Left ventricle myocardium superior (tissue), 1 donor: ENCODE data around the gene HSPA6. TPM values are rescaled to one million over a fixed set of nuclear protein-coding genes. Genes with fewer than 3 reads are reported as not detected.
"Not testable (repeated sequence)": the region's sequence is repeated elsewhere in the genome, so short reads cannot be mapped to it uniquely, and the experiment has no call there.

Experiments used
- ATAC-seq: fragments of 200-7000 bp; cut with Tn5 transposase; one replicate; pipeline ENCODE4 v1.9.1; 2020; ENCODE audit warnings: mild to moderate bottlenecking, moderate library complexity
- DNase-seq: peaks from one replicate; pipeline ENCODE4 v3.0.0-alpha.2; 2020
- intact Hi-C: fragments of 100-400 bp; cut with micrococcal nuclease; formaldehyde crosslinking; loops from one replicate; pipeline ENCODE4 v1.11.0; 2022
- total RNA-seq: library from RNA; stranded (reverse); fragmentation: NEBNext Ultra II Directional; extraction: Animal tissue kit (Norgen Biotek cat#: 25700); gene quantifications from one replicate; pipeline ENCODE4 v1.2.1, GENCODE V29; 2021
- donor health status: DM: no; HTN: yes; CAD: no; lungs with severe emphysema.

The HSPA6 gene
- total RNA-seq, 1 donor from 2014 or later: 1.1 TPM

GRCh38 chr1:161529463-161530104 is 5.2 kb downstream of the HSPA6 start:
- DNase-seq, ATAC-seq, intact Hi-C loops: not testable (repeated sequence)

- intact Hi-C loops: not testable (repeated sequence)
- DNase-seq (peak; percentile 68), ATAC-seq (peak; percentile 83)
Measured at GRCh38 chr1:161530158-161530557, 5.8 kb downstream of the HSPA6 start.

GRCh38 chr1:161530671-161531641 is 6.6 kb downstream of the HSPA6 start:
- intact Hi-C loops: not testable (repeated sequence)
- DNase-seq (peak; percentile 87), ATAC-seq (peak; percentile 84)

DNA sequence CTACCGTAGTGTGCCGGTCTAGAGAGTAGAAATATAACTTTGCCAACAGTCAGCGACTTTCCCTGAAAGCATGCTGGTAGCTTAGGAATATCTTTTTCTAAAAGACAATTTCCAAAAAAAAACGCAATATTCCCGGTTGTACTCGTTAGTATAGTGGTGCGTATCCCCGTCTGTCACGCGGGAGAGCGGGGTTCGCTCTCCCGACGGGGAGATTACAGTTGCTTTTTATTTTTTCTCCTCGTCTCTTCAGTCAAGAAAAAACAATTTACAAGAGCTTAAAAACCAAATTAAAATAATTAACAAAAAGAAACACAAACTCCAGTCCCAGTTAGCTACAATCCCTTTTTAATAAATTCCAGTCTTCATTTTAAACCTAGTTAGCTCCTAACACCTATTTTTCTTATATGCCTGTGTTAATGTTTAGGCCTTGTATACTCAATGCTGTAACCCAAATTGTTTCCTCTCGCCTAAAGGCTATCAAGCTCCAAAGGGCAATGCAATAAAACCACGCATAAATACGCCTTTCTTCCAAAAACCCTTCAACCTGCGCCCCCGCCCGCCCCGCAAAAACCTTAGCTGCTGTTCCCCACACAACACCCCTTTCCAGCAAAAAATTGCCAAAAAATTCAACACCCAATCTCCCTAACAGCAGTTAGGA is 7.8 kb downstream of the HSPA6 start:
- DNase-seq (no peak), ATAC-seq (no peak)
- intact Hi-C loops: no loop called here

- intact Hi-C loops: not testable (repeated sequence)
Measured at GRCh38 chr1:161532644-161533567, 8.6 kb downstream of the HSPA6 start.

DNA sequence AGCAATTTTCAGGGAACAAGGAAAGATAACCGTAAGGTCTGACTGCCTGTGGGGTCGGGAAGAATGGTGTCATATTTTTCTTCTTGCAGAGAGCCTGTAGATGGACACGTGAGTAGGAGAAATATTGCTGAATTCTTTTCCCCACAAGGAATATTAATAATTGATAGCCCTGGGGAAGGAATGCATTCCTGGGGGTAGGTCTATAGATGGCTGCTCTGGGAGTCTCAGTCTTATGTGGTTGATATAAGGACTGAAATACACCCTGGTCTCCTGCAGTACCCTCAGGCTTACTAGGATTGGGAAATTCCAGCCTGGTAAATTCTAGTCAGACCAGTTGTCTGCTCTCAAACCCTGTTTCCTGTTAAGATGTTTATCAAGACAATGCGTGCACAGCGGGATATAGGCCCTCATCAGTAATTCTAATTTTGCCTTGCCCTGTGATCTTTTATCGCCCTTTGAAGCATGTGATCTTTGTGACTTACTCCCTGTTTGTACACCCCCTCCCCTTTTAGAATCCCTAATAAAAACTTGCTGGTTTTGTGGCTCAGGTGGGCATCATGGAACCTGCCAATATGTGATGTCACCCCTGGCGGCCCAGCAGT is 12.8 kb downstream of the HSPA6 start:
- ATAC-seq, intact Hi-C loops, DNase-seq: not testable (repeated sequence)

More at GRCh38 chr1:161532644-161533567, 8.6 kb downstream of the HSPA6 start:
- peak; percentile 3 for ATAC-seq
- DNase-seq: peak; percentile 36

- DNase-seq, intact Hi-C loops, ATAC-seq: not testable (repeated sequence)
Measured at GRCh38 chr1:161538925-161539479, 14.7 kb downstream of the HSPA6 start.

- ATAC-seq (peak; percentile 81), DNase-seq (peak; percentile 78)
- intact Hi-C loops: not testable (repeated sequence)
Measured at GRCh38 chr1:161539731-161540569, 15.6 kb downstream of the HSPA6 start.

DNA sequence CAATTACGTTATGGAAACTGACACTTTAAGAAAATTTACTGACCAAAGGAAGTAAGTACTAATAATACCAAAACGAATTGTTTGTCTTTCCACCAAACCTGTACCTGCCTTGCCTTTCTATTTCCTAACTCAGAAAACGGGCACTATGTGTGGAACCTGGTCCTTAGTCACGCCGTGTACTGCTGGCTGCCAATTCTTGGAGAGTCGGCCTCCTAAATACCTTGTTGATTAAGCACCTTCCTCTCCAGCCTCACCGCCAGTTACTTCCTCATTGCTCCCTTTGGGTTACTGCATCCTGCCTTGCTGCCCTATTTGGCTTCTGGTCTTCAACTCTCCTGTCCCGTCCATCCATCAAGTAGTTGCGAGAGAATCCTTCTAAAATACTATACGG is 16.2 kb downstream of the HSPA6 start:
- ATAC-seq: peak; percentile 37
- intact Hi-C loops, DNase-seq: not testable (repeated sequence)

GRCh38 chr1:161542091-161542559 is 17.8 kb downstream of the HSPA6 start:
- ATAC-seq, DNase-seq, intact Hi-C loops: not testable (repeated sequence)

- DNase-seq, ATAC-seq, intact Hi-C loops: not testable (repeated sequence)
Measured at GRCh38 chr1:161543125-161543524, 18.8 kb downstream of the HSPA6 start.

DNA sequence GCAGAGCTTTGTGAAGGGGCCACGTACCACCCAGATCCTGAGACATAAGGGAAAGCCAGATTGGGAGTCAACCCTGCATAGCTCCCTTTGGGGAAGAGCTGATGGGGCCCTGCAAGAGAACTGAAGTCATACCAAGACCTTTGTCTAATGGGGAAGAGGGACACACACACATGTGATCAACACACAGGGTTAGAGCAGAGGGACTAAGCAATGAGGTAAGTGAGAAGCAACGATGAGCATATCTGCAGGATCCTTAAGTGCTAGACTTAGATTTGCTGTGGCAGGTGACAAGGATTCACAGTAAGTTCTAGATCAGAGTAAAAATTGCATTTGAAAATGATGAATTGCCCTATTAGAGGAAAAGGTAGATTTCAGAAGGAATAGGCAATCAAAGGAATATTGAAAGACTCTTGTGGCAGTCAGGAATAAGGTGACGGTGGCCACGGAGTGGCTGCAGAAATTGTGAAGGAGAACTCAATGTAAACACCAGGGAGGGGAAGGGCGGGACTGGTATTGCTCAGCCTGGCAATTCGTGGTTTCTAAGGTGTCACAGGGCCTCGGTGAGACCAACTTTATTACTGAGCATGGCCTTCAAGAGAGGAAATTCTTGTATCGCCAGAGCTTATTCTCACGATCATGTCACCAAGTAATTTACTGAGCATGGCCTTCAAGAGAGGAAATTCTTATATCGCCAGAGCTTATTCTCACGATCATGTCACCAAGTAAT is 20.8 kb downstream of the HSPA6 start:
- DNase-seq, ATAC-seq, intact Hi-C loops: not testable (repeated sequence)

DNA sequence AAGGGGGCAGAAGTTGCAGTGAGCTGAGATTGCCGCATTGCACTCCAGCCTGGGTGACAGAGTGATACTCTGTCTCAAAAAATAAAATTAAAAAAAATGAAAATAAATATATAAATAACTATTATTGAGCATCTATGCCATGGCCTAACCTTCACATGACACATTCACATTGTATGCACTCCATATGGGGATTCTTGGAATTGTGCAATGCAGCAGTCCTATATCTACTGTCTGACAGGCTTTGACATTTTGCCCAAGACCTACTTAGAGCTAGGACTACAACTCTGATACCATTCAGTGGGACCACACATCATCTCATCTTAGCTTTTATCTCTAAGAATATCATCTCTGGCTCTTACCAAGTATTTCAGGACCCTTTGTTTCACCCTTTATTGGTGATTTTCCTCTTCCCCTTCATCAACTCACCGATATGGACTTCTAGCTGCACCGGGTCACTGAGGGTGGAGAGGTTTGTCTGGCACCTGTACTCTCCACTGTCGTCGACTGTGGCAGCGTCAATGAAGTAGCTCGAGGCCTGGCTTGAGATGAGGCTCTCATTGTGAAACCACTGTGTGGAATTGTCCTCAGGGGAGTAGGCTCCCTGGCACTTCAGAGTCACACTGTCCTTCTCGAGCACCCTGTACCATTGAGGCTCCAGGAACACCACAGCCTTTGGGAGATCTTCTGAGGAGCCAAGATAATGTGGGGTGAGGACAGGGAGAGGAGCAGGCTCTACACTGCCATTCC is 23.8 kb downstream of the HSPA6 start:
- ATAC-seq, intact Hi-C loops, DNase-seq: not testable (repeated sequence)

DNA sequence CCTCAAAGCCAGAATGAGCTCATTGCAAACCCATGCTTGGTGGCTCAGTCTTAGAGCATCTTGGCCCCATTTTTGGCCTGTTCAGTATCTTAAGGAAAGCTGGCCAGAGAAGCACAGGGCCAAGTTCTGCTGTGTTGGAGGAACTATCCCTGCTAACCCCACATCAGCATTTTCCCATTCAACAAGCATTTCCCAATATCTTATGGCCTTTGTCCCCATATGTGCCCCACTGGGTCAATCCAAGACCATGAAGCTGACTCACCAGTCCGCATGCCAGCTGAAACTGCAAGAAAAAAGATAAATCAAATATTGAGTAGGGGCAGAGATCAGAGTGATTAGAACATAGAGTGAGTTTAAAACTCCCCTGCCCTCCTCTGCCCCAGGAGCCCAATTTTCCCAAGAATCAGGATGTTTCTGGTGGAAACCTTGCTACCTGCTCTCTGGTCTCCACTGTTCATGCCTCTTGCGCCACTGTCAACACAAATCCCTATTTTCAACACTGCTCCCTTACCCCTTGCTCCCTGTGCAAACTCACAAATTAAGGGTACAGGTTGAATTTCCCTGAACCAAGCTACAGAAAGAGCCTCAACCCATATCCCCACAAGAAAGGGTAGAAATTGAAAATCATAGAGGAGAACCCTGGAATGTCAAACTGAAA is 24.5 kb downstream of the HSPA6 start:
- intact Hi-C loops, DNase-seq: not testable (repeated sequence)
- peak; percentile 82 for ATAC-seq

- DNase-seq: no peak
- intact Hi-C loops: no loop called here
- ATAC-seq: peak; percentile 53
Measured at GRCh38 chr1:161549652-161550051, 25.3 kb downstream of the HSPA6 start, which contains the start of gene FCGR3A. TSS of gene FCGR3A (minus strand) at chr1:161549818. CDS start at chr1:161549736, 82 bp downstream.
